ENCODE data around the gene FBRSL1. TPM values are rescaled to one million over a fixed set of nuclear protein-coding genes. Genes with fewer than 3 reads are reported as not detected.

The FBRSL1 gene
- polyA plus RNA-seq, 3 donors = 0.39 to 28.7 (median 0.74) TPM

- H3K4me3 ChIP-seq (replicated peaks in 1 of 3; ENCODE audit: low read depth in 2 of 3, low read length in 3 of 3) = no peak overlapping the region
- Mint-ChIP-seq H3K27me3 (ENCODE audit: low read depth in 3 of 3) (peaks cover 8 to 18% (median 18%) of the 10 kb centered on the region in 3 donors), H3K27ac (peak overlapping the region in 1 of 7 donors; percentile 71), H3K36me3 (no peaks in the 10 kb centered on the region), H3K4me1 (peaks cover 2% of the 10 kb centered on the region), H3K4me3 (no peak overlapping the region), H3K9me3 (peaks cover 4 to 15% (median 7%) of the 10 kb centered on the region in 7 donors)
- TF ChIP-seq CTCF (IDR thresholded peaks at IDR 0.05) = no peak
- intact Hi-C loops (cut with micrococcal nuclease) = no loop called here
- no CpG with 5 or more reads among the region's 8 CpGs for WGBS (ENCODE audit: insufficient coverage)
- H3K79me2 ChIP-seq (ENCODE audit: insufficient read depth, low read length) = no peaks in the 10 kb centered on the region
- H3K27ac ChIP-seq (ENCODE audit: low read depth in 1 of 2, low read length in 2 of 2) = no peak overlapping the region
- no peak overlapping the region for H3K9ac ChIP-seq (ENCODE audit: insufficient read depth, low read length, poor library complexity, severe bottlenecking)
- H3K27me3 ChIP-seq (ENCODE audit: control insufficient read depth in 2 of 2, insufficient read depth in 2 of 2, low read length in 2 of 2) = peaks cover 0 to 2% of the 10 kb centered on the region in 2 donors
- peaks cover 0 to 6% of the 10 kb centered on the region in 2 donors for H3K9me3 ChIP-seq (replicated peaks in 1 of 2; ENCODE audit: control insufficient read depth in 1 of 2, insufficient read depth in 1 of 2, low read length in 2 of 2)
- no peak overlapping the region for H2AFZ ChIP-seq (ENCODE audit: insufficient read depth, low read depth, low read length, poor library complexity, severe bottlenecking)
- peaks cover 2% of the 10 kb centered on the region for H4K20me1 ChIP-seq (ENCODE audit: insufficient read depth, low read length)
- DNase-seq = no peak
- no peaks in the 10 kb centered on the region for H3K36me3 ChIP-seq (replicated peaks in 1 of 2; ENCODE audit: control insufficient read depth in 1 of 2, insufficient read depth in 2 of 2, low read length in 2 of 2)
- H3K4me2 ChIP-seq (replicated peaks; ENCODE audit: extremely low read depth, low read length, poor library complexity, severe bottlenecking) = no peak overlapping the region
- peaks cover 8 to 11% of the 10 kb centered on the region in 2 donors for H3K4me1 ChIP-seq (ENCODE audit: control insufficient read depth in 1 of 2, insufficient read depth in 2 of 2, low read length in 2 of 2)
Measured at GRCh38 chr12:132458441-132458840, 31.5 kb upstream of the FBRSL1 start.

- DNase-seq = no peak
- Mint-ChIP-seq H3K27ac (peak overlapping the region in 2 of 7 donors; percentile 6 to 15), H3K4me3 (no peak overlapping the region), H3K9me3 (peaks cover 4 to 15% (median 7%) of the 10 kb centered on the region in 7 donors), H3K4me1 (peaks cover 2% of the 10 kb centered on the region), H3K27me3 (ENCODE audit: low read depth in 3 of 3) (peaks cover 8 to 18% (median 17%) of the 10 kb centered on the region in 3 donors), H3K36me3 (no peaks in the 10 kb centered on the region)
- intact Hi-C loops (cut with micrococcal nuclease) = no loop called here
- Histone ChIP-seq H3K4me3 (replicated peaks in 1 of 3; ENCODE audit: low read depth in 2 of 3, low read length in 3 of 3) (no peak overlapping the region), H3K9me3 (replicated peaks in 1 of 2; ENCODE audit: control insufficient read depth in 1 of 2, insufficient read depth in 1 of 2, low read length in 2 of 2) (peaks cover 0 to 6% of the 10 kb centered on the region in 2 donors), H3K4me1 (ENCODE audit: control insufficient read depth in 1 of 2, insufficient read depth in 2 of 2, low read length in 2 of 2) (peaks cover 8 to 11% of the 10 kb centered on the region in 2 donors), H3K27me3 (ENCODE audit: control insufficient read depth in 2 of 2, insufficient read depth in 2 of 2, low read length in 2 of 2) (peaks cover 0 to 2% of the 10 kb centered on the region in 2 donors), H2AFZ (ENCODE audit: insufficient read depth, low read depth, low read length, poor library complexity, severe bottlenecking) (no peak overlapping the region), H3K4me2 (replicated peaks; ENCODE audit: extremely low read depth, low read length, poor library complexity, severe bottlenecking) (no peak overlapping the region), H3K36me3 (replicated peaks in 1 of 2; ENCODE audit: control insufficient read depth in 1 of 2, insufficient read depth in 2 of 2, low read length in 2 of 2) (no peaks in the 10 kb centered on the region), H3K9ac (ENCODE audit: insufficient read depth, low read length, poor library complexity, severe bottlenecking) (no peak overlapping the region), H3K27ac (ENCODE audit: low read depth in 1 of 2, low read length in 2 of 2) (no peak overlapping the region), H4K20me1 (ENCODE audit: insufficient read depth, low read length) (peaks cover 2% of the 10 kb centered on the region), H3K79me2 (ENCODE audit: insufficient read depth, low read length) (no peaks in the 10 kb centered on the region)
- TF ChIP-seq CTCF (IDR thresholded peaks at IDR 0.05) = no peak
- 96% methylated on average over 25 of the region's 28 CpGs for WGBS (ENCODE audit: insufficient coverage)
Measured at GRCh38 chr12:132458846-132459641, 30.9 kb upstream of the FBRSL1 start.
